Inflammatory macrophage (primary cell): ENCODE data around the gene DCTN4.

ENCODE experiments used
- DNase-seq, 2 donors: peaks; one replicate each; pipeline ENCODE4 v3.0.0-alpha.2; 2020 to 2022

DCTN4 gene

GRCh38 chr5:150738862-150739261 lies 20.0 kb downstream of the DCTN4 start:
- no peak for DNase-seq

GRCh38 chr5:150734579-150735384 lies 24.0 kb downstream of the DCTN4 start:
- peak; percentile 93 to 95 for DNase-seq

GRCh38 chr5:150731669-150732242 lies 27.1 kb downstream of the DCTN4 start:
- peak; percentile 72 to 81 for DNase-seq

GRCh38 chr5:150729859-150730258 lies 29.0 kb downstream of the DCTN4 start:
- no peak for DNase-seq

- no peak for DNase-seq
Observed at GRCh38 chr5:150723845-150724244, 35.0 kb downstream of the DCTN4 start.

GRCh38 chr5:150710165-150710564 lies 48.7 kb downstream of the DCTN4 start:
- DNase-seq = no peak

- no peak for DNase-seq
Observed at GRCh38 chr5:150706776-150707390, 51.9 kb downstream of the DCTN4 start.

GRCh38 chr5:150703762-150704161 lies 55.1 kb downstream of the DCTN4 start:
- peak; percentile 85 to 86 for DNase-seq

- DNase-seq = peak; percentile 89 to 93
Observed at GRCh38 chr5:150700594-150701377, 58.0 kb downstream of the DCTN4 start, which contains the start of gene RBM22. Gene RBM22, minus strand, starts transcription at chr5:150701062. Its CDS starts 77 bp downstream, at chr5:150700985.

- no peak for DNase-seq
Observed at GRCh38 chr5:150700246-150700593, 58.6 kb downstream of the DCTN4 start.

- no peak for DNase-seq
Observed at GRCh38 chr5:150694612-150695011, 64.2 kb downstream of the DCTN4 start.

- DNase-seq = no peak
Observed at GRCh38 chr5:150692276-150692675, 66.5 kb downstream of the DCTN4 start.

- DNase-seq = no peak
Observed at GRCh38 chr5:150690760-150691159, 68.1 kb downstream of the DCTN4 start.

- DNase-seq = no peak
Observed at GRCh38 chr5:150689120-150689519, 69.7 kb downstream of the DCTN4 start.

GRCh38 chr5:150676578-150676977 lies 82.2 kb downstream of the DCTN4 start:
- DNase-seq = no peak

- DNase-seq = peak; percentile 60 to 84
Observed at GRCh38 chr5:150675069-150675468, 83.7 kb downstream of the DCTN4 start.

GRCh38 chr5:150674341-150674821 lies 84.4 kb downstream of the DCTN4 start:
- no peak for DNase-seq

- no peak for DNase-seq
Observed at GRCh38 chr5:150672884-150673275, 85.9 kb downstream of the DCTN4 start.

- DNase-seq = peak in 1 of 2 donors; percentile 21
Observed at GRCh38 chr5:150672237-150672883, 86.5 kb downstream of the DCTN4 start.

- DNase-seq = no peak
Observed at GRCh38 chr5:150671509-150672236, 87.1 kb downstream of the DCTN4 start.

- no peak for DNase-seq
Observed at GRCh38 chr5:150670948-150671310, 87.9 kb downstream of the DCTN4 start.
